Activated CD8-positive, alpha-beta memory T cell treated with anti-CD3 and anti-CD28 coated beads for 1 hour (primary cell): ENCODE data around the gene SNAPC2.

Experiments used
- DNase-seq, 2 donors: peaks; one replicate each; pipeline ENCODE4 v3.0.0-alpha.2; 2020; ENCODE audit warnings: low read depth in 1 of 2; ENCODE audit errors: extremely low read depth in 1 of 2

SNAPC2 gene

GRCh38 chr19:7962644-7963268, 42.6 kb downstream of the SNAPC2 start:
- DNase-seq = no peak

DNA sequence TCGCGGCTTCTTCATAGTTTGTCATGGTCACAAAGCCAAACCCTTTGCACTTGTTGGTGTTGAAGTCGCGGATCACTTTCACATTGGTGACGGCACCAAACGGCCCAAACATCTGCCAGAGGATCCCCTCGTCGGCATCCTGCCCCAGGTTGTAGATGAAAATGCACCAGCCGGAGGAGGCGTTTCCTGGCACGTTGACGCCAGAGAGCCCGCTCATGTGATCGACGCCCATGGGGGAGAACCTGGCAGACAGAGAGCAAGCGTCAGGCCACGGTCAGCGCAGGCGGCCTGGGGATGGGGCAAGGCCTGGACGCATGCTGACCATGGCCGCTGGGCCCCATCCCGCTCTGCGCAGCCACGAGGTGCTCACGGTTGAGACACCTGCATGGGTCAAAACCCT, 43.4 kb downstream of the SNAPC2 start:
- DNase-seq = no peak

GRCh38 chr19:7965259-7965841, 45.2 kb downstream of the SNAPC2 start:
- no peak for DNase-seq

- no peak for DNase-seq
Measured at GRCh38 chr19:7965921-7966665, 46.0 kb downstream of the SNAPC2 start.

GRCh38 chr19:7968008-7968795, 48.1 kb downstream of the SNAPC2 start:
- DNase-seq = no peak

DNA sequence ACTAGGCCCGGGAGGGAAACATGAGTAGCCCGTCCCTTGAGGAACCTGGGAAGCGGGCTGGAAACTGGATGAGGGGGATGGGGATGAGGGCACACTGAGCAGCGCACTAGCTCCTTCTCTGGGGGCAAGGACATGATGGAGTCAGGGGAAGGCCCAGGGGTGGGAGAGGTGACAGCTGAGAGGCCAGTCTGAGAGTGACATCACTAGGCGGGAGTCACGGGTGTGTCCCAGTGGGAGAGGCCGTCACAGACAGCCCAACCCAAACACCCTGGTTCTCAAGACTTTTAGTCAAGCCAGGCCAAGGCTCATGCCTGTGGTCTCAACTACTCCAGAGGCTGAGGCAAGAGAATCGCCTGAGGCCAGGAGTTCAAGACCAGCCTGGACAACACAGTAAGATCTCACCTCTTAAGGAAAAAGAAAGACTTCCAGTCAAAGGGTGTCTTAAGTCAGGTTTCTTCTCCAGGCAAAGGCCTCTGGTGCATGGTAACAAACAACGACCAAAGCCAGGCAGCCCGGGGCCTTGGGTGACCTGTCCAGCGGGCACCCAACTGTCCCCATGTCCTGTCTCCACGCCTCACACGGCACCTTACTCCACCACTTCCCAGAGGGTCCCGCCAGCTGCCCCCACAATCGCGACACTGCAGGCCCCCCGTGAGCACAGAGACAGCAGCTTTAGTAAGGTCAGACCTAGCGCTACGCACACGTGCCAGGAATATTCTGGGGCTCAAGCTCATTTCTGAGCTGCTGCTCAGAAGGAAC, 48.8 kb downstream of the SNAPC2 start:
- DNase-seq = no peak

DNA sequence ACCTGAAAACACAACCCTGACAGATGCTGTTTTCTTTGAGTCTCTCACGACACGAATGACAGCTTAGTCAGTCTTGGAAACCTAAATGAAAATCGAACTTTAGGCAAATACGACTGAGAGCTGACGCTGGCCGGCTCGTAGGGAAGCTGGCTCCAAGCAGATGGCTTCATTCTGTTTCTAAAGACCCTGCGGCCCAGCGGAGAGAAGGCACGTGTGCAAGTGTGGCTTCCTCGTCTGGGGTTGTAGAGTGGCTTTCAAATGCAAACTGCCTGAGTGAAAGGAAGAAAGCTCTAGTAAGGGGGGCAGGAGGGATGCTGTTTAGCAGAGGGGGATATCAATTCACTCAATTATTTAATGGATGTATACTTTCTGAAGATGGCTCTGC, 49.4 kb downstream of the SNAPC2 start:
- no peak for DNase-seq

GRCh38 chr19:7970716-7971448, 50.7 kb downstream of the SNAPC2 start:
- DNase-seq = no peak

DNA sequence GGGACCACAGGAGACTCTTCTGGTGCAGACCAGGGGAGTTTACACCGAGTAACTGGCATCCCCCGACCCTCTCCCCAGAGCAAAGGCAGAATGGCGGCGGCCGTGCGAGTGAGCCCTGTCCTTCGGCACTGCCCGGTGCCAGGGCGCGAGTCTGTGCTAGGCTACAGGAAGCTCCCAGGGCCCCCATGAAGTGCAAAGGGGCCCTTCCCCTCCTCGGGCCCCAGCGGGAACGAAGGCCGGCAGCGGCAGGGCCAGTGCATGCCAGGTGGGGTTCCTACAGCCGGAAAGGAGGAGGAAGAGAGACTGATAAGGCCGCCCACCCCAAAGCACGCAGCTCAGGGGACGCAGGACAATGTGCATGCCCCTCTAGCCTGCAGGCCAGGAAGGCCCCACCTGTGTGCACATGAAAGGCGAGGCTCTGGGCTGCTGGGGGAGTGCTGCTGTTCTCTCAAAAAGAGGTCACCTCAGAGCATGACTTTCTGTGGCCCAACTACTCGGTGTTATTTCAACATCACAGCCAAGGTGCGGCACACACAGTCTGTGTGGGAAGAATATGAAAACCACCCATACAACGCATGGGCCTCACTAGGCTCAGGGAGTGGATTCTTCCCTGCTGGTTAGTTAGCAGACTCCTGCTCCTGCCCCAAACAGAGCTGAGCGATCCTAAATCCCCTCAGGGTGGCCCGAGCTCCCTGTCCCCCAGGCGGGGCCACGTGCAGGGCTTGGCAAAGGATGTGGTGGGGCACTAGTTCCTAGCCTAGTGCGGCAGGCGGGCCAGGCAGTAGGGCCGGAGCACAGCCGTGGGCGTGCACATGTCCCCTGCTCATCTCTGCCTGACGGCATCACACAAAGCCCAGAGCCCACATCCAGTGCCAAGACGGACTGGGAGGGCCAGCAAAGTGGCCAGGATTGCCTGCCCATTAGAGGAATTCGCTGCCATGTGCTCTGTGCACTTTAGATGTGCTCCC, 51.7 kb downstream of the SNAPC2 start:
- no peak for DNase-seq
